GM20431 (cell line): ENCODE data around the gene UBE2F.
"Not testable (repeated sequence)": the region's sequence is repeated elsewhere in the genome, so short reads cannot be mapped to it uniquely, and the experiment has no call there.

ENCODE experiments used
- in situ Hi-C: fragments of 300-500 bp; cut with MseI, MboI; formaldehyde crosslinking; loops from one replicate; pipeline ENCODE4 v1.15.0; 2020; ENCODE audit warnings: low sequenced_read_pairs; ENCODE audit not compliant: unreplicated experiment

Gene UBE2F

GRCh38 chr2:238010572-238010971 lies 43.8 kb downstream of the UBE2F start:
- in situ Hi-C loops = no loop called here

DNA sequence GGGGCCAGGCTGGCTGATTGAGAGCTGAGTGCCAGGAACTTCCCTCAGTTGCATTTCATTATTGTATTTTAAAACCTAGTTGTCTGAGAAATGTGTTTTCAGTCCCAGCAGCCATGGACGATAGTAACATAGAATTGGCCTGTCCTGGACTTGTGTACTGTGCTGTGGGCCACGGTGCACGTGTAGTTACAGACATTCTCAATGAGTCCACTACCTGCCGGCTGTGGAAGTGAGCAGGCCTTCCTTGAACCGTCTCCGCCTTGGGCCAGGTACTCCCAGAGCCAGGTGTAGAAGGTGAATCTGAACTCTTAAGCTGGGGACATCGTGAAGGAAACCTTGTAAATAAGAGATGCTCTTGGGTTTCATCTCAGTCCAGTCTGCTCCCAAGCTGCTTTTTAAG lies 47.0 kb downstream of the UBE2F start:
- in situ Hi-C loops = no loop called here

- in situ Hi-C loops = no loop called here
Observed at GRCh38 chr2:238015705-238016104, 48.9 kb downstream of the UBE2F start.

GRCh38 chr2:238016526-238016925 lies 49.7 kb downstream of the UBE2F start:
- in situ Hi-C loops = no loop called here

DNA sequence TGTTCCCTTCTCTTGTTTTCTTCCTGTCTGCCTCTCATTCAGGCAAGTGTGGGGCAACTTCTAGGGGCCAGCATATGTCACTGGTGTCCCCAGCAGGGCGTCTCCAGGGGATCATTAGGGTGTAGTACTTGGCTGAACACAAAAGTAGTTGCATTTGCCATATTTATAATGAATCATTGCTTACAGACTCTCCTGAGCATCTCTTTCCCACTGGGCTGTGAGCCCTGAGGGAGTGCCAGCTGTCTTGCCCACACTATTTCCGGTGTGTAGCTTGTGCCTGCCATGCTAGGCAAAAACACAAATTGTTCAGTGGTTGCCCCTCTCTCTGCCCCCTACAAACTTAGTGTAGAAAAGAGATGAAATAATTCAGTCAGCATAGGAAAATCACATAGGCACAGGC lies 53.1 kb downstream of the UBE2F start:
- in situ Hi-C loops = no loop called here

- in situ Hi-C loops = no loop called here
Observed at GRCh38 chr2:238020816-238021215, 54.0 kb downstream of the UBE2F start.

DNA sequence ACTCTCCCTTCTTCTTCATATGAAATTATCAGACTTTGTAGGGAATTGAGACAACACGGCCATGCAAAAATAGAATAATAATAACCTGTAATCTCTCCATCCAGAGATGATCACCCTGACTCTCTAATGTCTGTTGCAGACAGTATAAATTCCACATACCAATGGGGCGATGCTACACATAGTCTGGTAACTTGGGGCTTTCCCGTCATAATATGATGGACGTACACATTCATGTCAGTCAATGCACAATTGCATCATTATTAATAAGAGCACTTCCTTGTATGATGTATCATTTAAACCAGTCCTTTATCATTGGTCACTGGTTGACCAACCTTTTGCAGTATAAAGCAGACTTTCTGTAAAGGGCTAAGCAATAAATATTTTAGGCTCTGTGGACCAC lies 54.5 kb downstream of the UBE2F start:
- in situ Hi-C loops = no loop called here

GRCh38 chr2:238022594-238023157 lies 55.9 kb downstream of the UBE2F start:
- in situ Hi-C loops = no loop called here

DNA sequence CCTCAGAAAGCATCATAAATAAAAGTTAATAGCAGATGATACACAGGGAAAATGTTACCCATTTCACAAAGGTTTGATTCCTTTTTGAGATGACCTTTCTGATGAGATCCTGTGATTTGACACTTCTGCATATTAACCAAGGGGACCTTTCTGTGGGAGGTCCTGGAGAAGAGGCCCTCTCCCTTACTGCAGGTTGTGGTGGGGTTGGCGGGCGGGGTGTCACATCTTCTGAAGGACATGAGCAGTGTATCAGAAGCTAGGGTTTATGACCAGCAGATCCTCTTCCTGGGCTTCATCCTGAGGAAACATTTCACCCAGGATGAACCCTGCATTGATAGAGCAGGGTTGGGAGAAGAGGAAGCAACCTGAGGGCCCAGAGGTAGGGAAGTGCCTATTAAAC lies 56.8 kb downstream of the UBE2F start:
- in situ Hi-C loops = no loop called here

DNA sequence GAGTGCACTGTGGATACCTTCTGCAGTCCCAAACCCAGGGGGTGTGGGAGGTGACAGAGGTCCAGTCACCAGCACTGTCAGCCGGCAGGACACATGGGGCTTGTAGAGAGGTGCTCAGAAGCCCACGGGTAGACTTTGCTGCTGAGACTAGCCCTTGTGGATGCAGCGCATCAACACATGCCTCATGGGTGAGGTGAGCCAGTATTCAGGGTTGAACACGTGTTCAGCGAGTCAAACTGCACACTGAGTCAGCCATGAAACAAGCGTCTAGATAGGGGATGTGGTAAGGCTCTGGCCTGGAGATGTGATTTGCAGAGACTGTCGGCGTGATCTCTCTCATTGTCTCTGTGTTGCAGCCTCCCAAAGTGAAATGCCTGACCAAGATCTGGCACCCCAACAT lies 58.2 kb downstream of the UBE2F start:
- in situ Hi-C loops = no loop called here

- in situ Hi-C loops = no loop called here
Observed at GRCh38 chr2:238025741-238026360, 59.0 kb downstream of the UBE2F start.

DNA sequence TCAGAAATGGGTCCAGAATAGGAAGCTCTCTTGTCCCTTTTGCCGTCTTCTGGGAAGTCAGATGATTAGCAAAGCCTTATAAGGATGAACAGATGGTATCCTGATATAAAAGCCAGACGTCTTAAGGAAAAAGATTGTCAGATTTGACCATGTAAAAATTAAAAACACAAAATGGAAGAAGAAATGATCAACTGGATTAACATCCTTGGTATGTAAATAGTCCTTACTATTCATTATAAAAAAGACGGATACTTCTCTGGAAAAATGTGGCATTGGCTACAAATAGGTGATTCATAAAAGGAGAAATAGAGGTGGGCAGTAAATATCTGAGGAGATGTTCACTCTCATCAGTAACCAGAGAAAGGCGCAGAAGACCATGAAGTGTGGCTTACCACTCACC lies 60.2 kb downstream of the UBE2F start:
- in situ Hi-C loops = no loop called here

GRCh38 chr2:238027591-238028415 lies 61.0 kb downstream of the UBE2F start:
- in situ Hi-C loops = no loop called here

- in situ Hi-C loops = no loop called here
Observed at GRCh38 chr2:238029853-238030252, 63.0 kb downstream of the UBE2F start.

DNA sequence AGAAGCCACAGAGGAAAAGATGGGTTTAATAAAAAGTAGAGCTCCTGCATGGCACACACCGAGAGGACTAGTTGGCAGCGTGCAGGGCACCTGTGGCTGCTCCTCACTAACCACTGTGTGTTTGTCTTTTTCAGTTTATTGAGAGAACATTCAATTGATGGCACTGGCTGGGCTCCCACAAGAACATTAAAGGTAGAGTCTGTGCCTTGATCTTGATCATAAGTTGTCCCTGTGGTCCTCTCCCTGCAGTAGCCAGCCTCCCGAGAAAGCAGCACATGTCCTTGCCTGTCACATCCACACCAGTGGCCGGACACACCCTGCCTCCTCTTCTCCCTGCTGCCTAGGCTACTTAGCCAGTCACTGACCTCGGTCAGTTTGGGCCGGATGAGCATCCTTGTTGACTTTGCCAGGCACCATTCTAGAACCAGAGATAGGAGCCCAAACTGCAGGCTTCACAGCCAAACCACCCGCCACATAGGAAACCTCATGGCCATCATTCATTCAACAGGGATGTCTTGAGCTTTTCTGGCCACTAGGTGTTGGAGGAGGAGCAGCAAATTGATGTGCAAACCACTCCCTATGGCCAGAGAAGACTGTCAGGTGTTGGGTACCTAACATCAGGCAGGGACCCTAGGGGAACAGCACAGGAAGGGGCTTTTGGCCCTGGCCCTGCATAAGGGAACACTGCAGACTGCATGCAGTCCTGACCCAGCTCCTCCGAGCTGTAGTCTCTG lies 63.8 kb downstream of the UBE2F start:
- in situ Hi-C loops = no loop called here

- in situ Hi-C loops = no loop called here
Observed at GRCh38 chr2:238031751-238032150, 64.9 kb downstream of the UBE2F start.

- in situ Hi-C loops = no loop called here
Observed at GRCh38 chr2:238032755-238033337, 66.0 kb downstream of the UBE2F start.

DNA sequence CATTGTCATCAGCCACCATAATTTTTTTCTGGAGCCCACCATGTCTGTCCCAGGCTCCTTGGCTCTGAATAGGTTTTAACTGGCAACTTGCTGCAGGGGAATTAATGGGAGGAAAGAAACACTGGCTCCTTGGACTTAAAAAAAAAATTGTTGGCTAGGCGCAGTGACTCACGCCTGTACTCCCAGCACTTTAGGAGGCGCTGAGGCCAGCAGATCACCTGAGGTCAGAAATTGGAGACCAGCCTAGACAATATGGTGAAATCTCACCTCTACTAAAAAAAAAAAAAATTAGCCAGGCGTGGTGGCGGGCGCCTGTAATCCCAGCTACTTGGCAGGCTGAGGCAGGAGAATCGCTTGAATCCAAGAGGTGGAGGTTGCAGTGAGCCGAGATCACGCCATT lies 67.2 kb downstream of the UBE2F start:
- in situ Hi-C loops = not testable (repeated sequence)

DNA sequence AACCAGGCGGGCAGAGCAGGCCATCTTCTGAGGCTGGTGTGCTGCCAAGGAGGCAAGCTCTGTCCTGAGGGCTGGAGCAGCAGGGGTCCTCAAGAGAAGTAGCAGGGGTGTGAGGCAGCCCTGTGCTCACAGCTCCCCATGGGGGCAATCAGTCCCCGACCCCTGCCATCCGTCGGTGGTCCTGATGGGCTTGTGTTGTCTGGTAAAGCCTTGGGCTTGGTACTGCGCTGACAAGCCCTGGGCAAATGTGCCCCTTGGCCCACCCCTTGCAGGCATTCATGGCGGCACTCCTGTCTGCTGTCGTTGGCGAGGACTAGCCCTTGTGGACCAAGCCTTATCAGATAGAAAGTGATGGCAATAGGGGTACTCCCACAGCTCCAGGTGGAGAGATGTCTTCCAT lies 71.4 kb downstream of the UBE2F start:
- in situ Hi-C loops = no loop called here

GRCh38 chr2:238039151-238039550 lies 72.3 kb downstream of the UBE2F start:
- in situ Hi-C loops = no loop called here
